Mucosa of rectum (tissue), 2 donors: ENCODE measurements around the gene MYO7B.

Experiments
- H3K27ac ChIP-seq, 2 donors: one replicate each; pipeline ENCODE4 v1.7.0; 2013; ENCODE audit warnings: inconsistent platforms in 2 of 2, low read depth in 2 of 2, low read length in 2 of 2
- H3K27me3 ChIP-seq, 2 donors: one replicate each; pipeline ENCODE4 v1.7.0; 2013; ENCODE audit warnings: low read length in 2 of 2; ENCODE audit not compliant: control insufficient read depth in 2 of 2, insufficient read depth in 2 of 2
- H3K36me3 ChIP-seq, 2 donors: one replicate each; pipeline ENCODE4 v1.7.0; 2013; ENCODE audit warnings: low read length in 2 of 2; ENCODE audit not compliant: control insufficient read depth in 2 of 2, insufficient read depth in 2 of 2
- H3K4me1 ChIP-seq, 2 donors: one replicate each; pipeline ENCODE4 v1.7.0; 2013; ENCODE audit warnings: low read length in 2 of 2, mild to moderate bottlenecking in 1 of 2; ENCODE audit not compliant: control insufficient read depth in 2 of 2, insufficient read depth in 2 of 2
- H3K4me3 ChIP-seq, 2 donors: one replicate each; pipeline ENCODE4 v1.7.0; 2013; ENCODE audit warnings: low read length in 2 of 2
- H3K9ac ChIP-seq, 2 donors: one replicate each; pipeline ENCODE4 v1.7.0; 2013; ENCODE audit warnings: low read length in 2 of 2, low read depth in 1 of 2, mild to moderate bottlenecking in 1 of 2
- H3K9me3 ChIP-seq, 2 donors: one replicate each; pipeline ENCODE4 v1.7.0; 2013; ENCODE audit warnings: low read length in 2 of 2; ENCODE audit not compliant: control insufficient read depth in 2 of 2
- donor health status: healthy.
- donor health status: Normal muscosa, but diverticular disease.

The MYO7B gene

GRCh38 chr2:127508631-127509034 is 26.9 kb upstream of the MYO7B start:
- no peak overlapping the region for H3K4me3 ChIP-seq
- peak overlapping the region in 1 of 2 donors; percentile 23 for H3K27ac ChIP-seq

GRCh38 chr2:127510073-127510472 is 25.4 kb upstream of the MYO7B start:
- peak overlapping the region in 1 of 2 donors; percentile 32 for H3K27ac ChIP-seq
- no peaks in the 10 kb centered on the region for H3K9me3 ChIP-seq
- no peak overlapping the region for H3K4me3 ChIP-seq
- peaks cover 11 to 17% of the 10 kb centered on the region in 2 donors for H3K36me3 ChIP-seq
- peaks cover 7 to 20% of the 10 kb centered on the region in 2 donors for H3K4me1 ChIP-seq
- H3K27me3 ChIP-seq, result no peaks in the 10 kb centered on the region
- H3K9ac ChIP-seq, result no peak overlapping the region

More at GRCh38 chr2:127508631-127509034, 26.9 kb upstream of the MYO7B start:
- Histone ChIP-seq H3K36me3 (peaks cover 17 to 20% of the 10 kb centered on the region in 2 donors), H3K4me1 (peaks cover 11 to 20% of the 10 kb centered on the region in 2 donors), H3K9ac (no peak overlapping the region), H3K9me3 (no peaks in the 10 kb centered on the region), H3K27me3 (no peaks in the 10 kb centered on the region)

- Histone ChIP-seq H3K9ac (no peak overlapping the region), H3K27ac (no peak overlapping the region), H3K9me3 (no peaks in the 10 kb centered on the region), H3K36me3 (peaks cover 11 to 20% of the 10 kb centered on the region in 2 donors), H3K4me1 (peaks cover 6 to 20% of the 10 kb centered on the region in 2 donors), H3K4me3 (no peak overlapping the region), H3K27me3 (no peaks in the 10 kb centered on the region)
These were observed 24.3 kb upstream of the MYO7B start for GRCh38 chr2:127511090-127511695.

- no peak overlapping the region for H3K27ac ChIP-seq
- H3K9ac ChIP-seq, result no peak overlapping the region
- H3K9me3 ChIP-seq, result no peaks in the 10 kb centered on the region
- H3K36me3 ChIP-seq, result peaks cover 14 to 20% of the 10 kb centered on the region in 2 donors
- H3K27me3 ChIP-seq, result no peaks in the 10 kb centered on the region
- no peak overlapping the region for H3K4me3 ChIP-seq
- H3K4me1 ChIP-seq, result peaks cover 6 to 20% of the 10 kb centered on the region in 2 donors
These were observed 23.6 kb upstream of the MYO7B start for GRCh38 chr2:127511917-127512316.

- no peak overlapping the region for H3K4me3 ChIP-seq
- H3K4me1 ChIP-seq, result peaks cover 6 to 20% of the 10 kb centered on the region in 2 donors
- no peak overlapping the region for H3K27ac ChIP-seq
- H3K9me3 ChIP-seq, result no peaks in the 10 kb centered on the region
- peaks cover 14 to 20% of the 10 kb centered on the region in 2 donors for H3K36me3 ChIP-seq
- H3K27me3 ChIP-seq, result no peaks in the 10 kb centered on the region
- H3K9ac ChIP-seq, result no peak overlapping the region
These were observed 23.1 kb upstream of the MYO7B start for GRCh38 chr2:127512362-127512761.

- H3K4me3 ChIP-seq, result no peak overlapping the region
- H3K4me1 ChIP-seq, result peaks cover 0 to 9% of the 10 kb centered on the region in 2 donors
These were observed 21.4 kb upstream of the MYO7B start for GRCh38 chr2:127514076-127514475.

GRCh38 chr2:127514485-127514884 is 21.0 kb upstream of the MYO7B start:
- Histone ChIP-seq H3K4me3 (no peak overlapping the region), H3K27me3 (no peaks in the 10 kb centered on the region), H3K9me3 (no peaks in the 10 kb centered on the region), H3K9ac (no peak overlapping the region), H3K36me3 (peaks cover 17 to 27% of the 10 kb centered on the region in 2 donors), H3K27ac (no peak overlapping the region), H3K4me1 (peaks cover 0 to 8% of the 10 kb centered on the region in 2 donors)

More at GRCh38 chr2:127514076-127514475, 21.4 kb upstream of the MYO7B start:
- Histone ChIP-seq H3K9ac (no peak overlapping the region), H3K9me3 (no peaks in the 10 kb centered on the region), H3K36me3 (peaks cover 17 to 26% of the 10 kb centered on the region in 2 donors), H3K27me3 (no peaks in the 10 kb centered on the region), H3K27ac (no peak overlapping the region)

- Histone ChIP-seq H3K4me1 (peaks cover 0 to 6% of the 10 kb centered on the region in 2 donors), H3K27me3 (no peaks in the 10 kb centered on the region), H3K36me3 (peaks cover 18 to 32% of the 10 kb centered on the region in 2 donors), H3K4me3 (no peak overlapping the region), H3K9me3 (no peaks in the 10 kb centered on the region), H3K9ac (no peak overlapping the region), H3K27ac (peak overlapping the region in 1 of 2 donors; percentile 54)
These were observed 20.0 kb upstream of the MYO7B start for GRCh38 chr2:127515383-127515915.

GRCh38 chr2:127516041-127516762 is 19.3 kb upstream of the MYO7B start:
- no peaks in the 10 kb centered on the region for H3K9me3 ChIP-seq
- H3K9ac ChIP-seq, result no peak overlapping the region
- no peaks in the 10 kb centered on the region for H3K27me3 ChIP-seq
- peak overlapping the region in 1 of 2 donors; percentile 54 for H3K27ac ChIP-seq
- no peak overlapping the region for H3K4me3 ChIP-seq
- peaks cover 21 to 35% of the 10 kb centered on the region in 2 donors for H3K36me3 ChIP-seq
- H3K4me1 ChIP-seq, result peaks cover 0 to 3% of the 10 kb centered on the region in 2 donors

- Histone ChIP-seq H3K9ac (no peak overlapping the region), H3K4me3 (no peak overlapping the region), H3K27me3 (no peaks in the 10 kb centered on the region), H3K36me3 (peaks cover 27 to 45% of the 10 kb centered on the region in 2 donors), H3K4me1 (peaks cover 0 to under 1% of the 10 kb centered on the region in 2 donors), H3K9me3 (no peaks in the 10 kb centered on the region), H3K27ac (no peak overlapping the region)
These were observed 18.0 kb upstream of the MYO7B start for GRCh38 chr2:127517465-127517864.
